GM10266 (cell line): ENCODE measurements around the gene EDAR.

Experiments used
- DNase-seq: peaks from one replicate; pipeline ENCODE4 v3.0.0; 2012; ENCODE audit errors: extremely low spot score
- TF ChIP-seq, protein P1 (sequence below): IDR thresholded peaks from 2 replicates; pipeline ENCODE4 v1.5.1; 2012; ENCODE audit warnings: mild to moderate bottlenecking, low read depth; ENCODE audit not compliant: control insufficient read depth, insufficient read depth; ENCODE audit errors: missing control alignments

The EDAR gene

DNA sequence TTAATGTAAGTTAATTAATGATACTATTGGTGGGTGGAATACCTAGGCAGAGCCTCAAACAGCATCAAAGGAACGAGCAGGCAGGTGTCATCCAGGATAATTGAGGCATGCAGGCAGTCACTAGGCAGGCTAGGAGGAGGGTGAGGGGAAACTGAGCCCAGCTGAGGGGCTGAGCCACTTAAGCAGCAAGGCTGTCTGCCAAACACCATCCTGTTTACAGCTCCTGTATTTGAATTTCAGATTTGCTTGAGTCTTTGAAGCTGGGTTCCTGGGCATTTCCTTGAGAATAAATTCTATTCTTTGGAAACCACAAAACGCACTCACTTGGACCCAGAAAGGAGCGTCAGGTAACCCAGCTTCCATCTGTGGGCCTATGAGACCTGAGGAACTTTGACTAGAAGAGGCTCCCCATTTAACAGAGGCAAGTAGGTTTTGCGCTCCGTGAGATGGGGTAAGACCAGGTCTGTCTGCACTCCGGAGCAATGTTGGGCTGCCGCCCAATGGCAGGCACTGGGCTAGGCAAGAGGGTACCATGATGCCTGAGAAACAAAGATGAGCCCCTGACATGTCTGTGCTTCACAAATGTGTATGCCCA, 2.0 kb downstream of the EDAR start:
- no peak for DNase-seq
- TF ChIP-seq, protein P1, sequence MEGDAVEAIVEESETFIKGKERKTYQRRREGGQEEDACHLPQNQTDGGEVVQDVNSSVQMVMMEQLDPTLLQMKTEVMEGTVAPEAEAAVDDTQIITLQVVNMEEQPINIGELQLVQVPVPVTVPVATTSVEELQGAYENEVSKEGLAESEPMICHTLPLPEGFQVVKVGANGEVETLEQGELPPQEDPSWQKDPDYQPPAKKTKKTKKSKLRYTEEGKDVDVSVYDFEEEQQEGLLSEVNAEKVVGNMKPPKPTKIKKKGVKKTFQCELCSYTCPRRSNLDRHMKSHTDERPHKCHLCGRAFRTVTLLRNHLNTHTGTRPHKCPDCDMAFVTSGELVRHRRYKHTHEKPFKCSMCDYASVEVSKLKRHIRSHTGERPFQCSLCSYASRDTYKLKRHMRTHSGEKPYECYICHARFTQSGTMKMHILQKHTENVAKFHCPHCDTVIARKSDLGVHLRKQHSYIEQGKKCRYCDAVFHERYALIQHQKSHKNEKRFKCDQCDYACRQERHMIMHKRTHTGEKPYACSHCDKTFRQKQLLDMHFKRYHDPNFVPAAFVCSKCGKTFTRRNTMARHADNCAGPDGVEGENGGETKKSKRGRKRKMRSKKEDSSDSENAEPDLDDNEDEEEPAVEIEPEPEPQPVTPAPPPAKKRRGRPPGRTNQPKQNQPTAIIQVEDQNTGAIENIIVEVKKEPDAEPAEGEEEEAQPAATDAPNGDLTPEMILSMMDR = no peak

- TF ChIP-seq, protein P1 = no peak
- DNase-seq = no peak
Observed at GRCh38 chr2:108983610-108984009, 5.4 kb downstream of the EDAR start.

GRCh38 chr2:108983061-108983460, 6.0 kb downstream of the EDAR start:
- TF ChIP-seq, protein P1 = no peak
- no peak for DNase-seq

- TF ChIP-seq, protein P1 = no peak
- DNase-seq = no peak
Observed at GRCh38 chr2:108982259-108982679, 6.8 kb downstream of the EDAR start.

- TF ChIP-seq, protein P1 = no peak
- no peak for DNase-seq
Observed at GRCh38 chr2:108981846-108982245, 7.2 kb downstream of the EDAR start.

- TF ChIP-seq, protein P1 = no peak
Observed at GRCh38 chr2:108980076-108980475, 8.9 kb downstream of the EDAR start.

GRCh38 chr2:108979461-108979860, 9.6 kb downstream of the EDAR start:
- TF ChIP-seq, protein P1 = no peak

More at GRCh38 chr2:108980076-108980475, 8.9 kb downstream of the EDAR start:
- DNase-seq = no peak

More at GRCh38 chr2:108979461-108979860, 9.6 kb downstream of the EDAR start:
- DNase-seq = no peak
